GM23248 (cell line): Measurements from ENCODE around the gene ISCA2. TPM values are rescaled to one million over a fixed set of nuclear protein-coding genes. Genes with fewer than 3 reads are reported as not detected.

Experiments used
- DNase-seq: peaks from one replicate; pipeline ENCODE4 v3.0.0-alpha.2; 2015
- H2AFZ ChIP-seq: fragments of 200-600 bp; sonication (generic); 2 replicates; pipeline ENCODE4 v1.6.1; 2016; ENCODE audit warnings: antibody characterized with exemption
- H3F3A ChIP-seq: fragments of 200-600 bp; sonication (generic); 2 replicates; pipeline ENCODE4 v1.6.1; 2016; ENCODE audit warnings: mild to moderate bottlenecking, antibody characterized with exemption, mixed run types; ENCODE audit not compliant: insufficient read depth
- H3K27ac ChIP-seq: fragments of 200-600 bp; sonication (generic); 2 replicates; pipeline ENCODE4 v1.5.1; 2016; ENCODE audit warnings: mild to moderate bottlenecking
- H3K27me3 ChIP-seq: fragments of 200-600 bp; sonication (generic); replicated peaks from 2 replicates; pipeline ENCODE4 v1.6.1; 2016; ENCODE audit warnings: mild to moderate bottlenecking; ENCODE audit not compliant: insufficient read depth
- H3K36me3 ChIP-seq: fragments of 200-600 bp; sonication (generic); 2 replicates; pipeline ENCODE4 v1.6.1; 2016; ENCODE audit warnings: low read depth, mild to moderate bottlenecking
- H3K4me1 ChIP-seq: fragments of 200-600 bp; sonication (generic); 2 replicates; pipeline ENCODE4 v1.6.1; 2016; ENCODE audit warnings: mild to moderate bottlenecking; ENCODE audit not compliant: insufficient read depth
- H3K4me2 ChIP-seq: fragments of 200-600 bp; sonication (generic); one replicate; pipeline ENCODE4 v1.6.1; 2016; ENCODE audit warnings: mild to moderate bottlenecking; ENCODE audit not compliant: unreplicated experiment
- H3K4me3 ChIP-seq: fragments of 200-600 bp; sonication (generic); 2 replicates; pipeline ENCODE4 v1.5.1; 2016; ENCODE audit warnings: mild to moderate bottlenecking
- H3K79me2 ChIP-seq: fragments of 200-600 bp; sonication (generic); 2 replicates; pipeline ENCODE4 v1.6.1; 2016; ENCODE audit warnings: mild to moderate bottlenecking; ENCODE audit not compliant: insufficient read depth
- H3K9ac ChIP-seq: fragments of 200-600 bp; sonication (generic); 2 replicates; pipeline ENCODE4 v1.6.1; 2016; ENCODE audit warnings: mild to moderate bottlenecking
- H3K9me2 ChIP-seq: fragments of 200-600 bp; sonication (generic); 2 replicates; pipeline ENCODE4 v1.6.1; 2016; ENCODE audit warnings: mixed run types, mild to moderate bottlenecking, moderate library complexity; ENCODE audit not compliant: insufficient read depth
- H3K9me3 ChIP-seq: fragments of 200-600 bp; sonication (generic); one replicate; pipeline ENCODE4 v1.6.1; 2017; ENCODE audit warnings: low read depth
- H4K20me1 ChIP-seq: fragments of 200-600 bp; sonication (generic); 2 replicates; pipeline ENCODE4 v1.6.0; 2016; ENCODE audit not compliant: insufficient read depth
- EZH2 ChIP-seq: fragments of 200-600 bp; sonication (generic); IDR thresholded peaks from 2 replicates; pipeline ENCODE4 v1.6.1; 2018; ENCODE audit warnings: antibody characterized with exemption, mild to moderate bottlenecking; ENCODE audit not compliant: insufficient read depth, poor library complexity, severe bottlenecking
- EZH2phosphoT487 ChIP-seq: fragments of 200-600 bp; sonication (generic); IDR thresholded peaks from 2 replicates; pipeline ENCODE4 v1.6.1; 2018; ENCODE audit warnings: antibody characterized with exemption, moderate library complexity, mild to moderate bottlenecking, low read depth; ENCODE audit not compliant: insufficient read depth
- WGBS, 2 experiments: methylation state at CpG; one replicate each; pipeline ENCODE4 v1.1.6; 2015 to 2017; ENCODE audit warnings: low lambda C conversion rate in 2 of 2, low coverage in 1 of 2; ENCODE audit errors: missing lambda C conversion rate in 2 of 2; 5-methylcytosine and 5-hydroxymethylcytosine counted together
- in situ Hi-C: fragments of 300-500 bp; cut with MboI; formaldehyde crosslinking; loops from 2 replicates; pipeline ENCODE4 v1.15.0; 2020
- polyA plus RNA-seq: library from polyadenylated mRNA; unstranded; fragments of >200 nt; fragmentation: Nextera tagmentation; extraction: Ambion mirVana; gene quantifications from 2 replicates; pipeline ENCODE4 v1.2.1, GENCODE V29; 2016
- total RNA-seq: library from RNA; depleted of rRNA; stranded (reverse); fragments of >200 nt; shearing (Covaris generic); gene quantifications from 2 replicates; pipeline ENCODE4 v1.2.3, GENCODE V29; 2014

The ISCA2 gene
- total and polyA plus RNA-seq, 2 experiments from 2014 or later = 12.3 to 60.0 TPM

DNA sequence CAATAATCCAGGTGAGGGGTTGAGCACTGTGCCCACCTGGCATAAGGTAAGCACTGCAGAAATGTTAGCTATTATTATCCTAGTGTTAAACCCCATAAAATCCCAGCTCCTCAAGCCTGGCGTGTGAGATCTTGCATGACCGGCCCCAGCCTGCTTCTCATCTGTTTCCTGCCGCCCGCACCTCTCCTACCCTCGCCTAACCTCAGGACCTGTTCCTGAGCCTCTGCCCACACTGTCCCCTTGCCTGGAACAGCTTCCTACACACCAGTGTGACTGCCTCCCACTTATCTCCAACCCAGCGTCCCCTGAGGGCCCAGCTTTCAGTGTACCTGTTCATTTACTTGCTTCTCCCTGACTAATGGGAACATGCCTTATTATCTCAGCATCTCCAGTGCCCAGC lies 24.7 kb downstream of the ISCA2 start:
- H3K9me3 ChIP-seq = no peaks in the 10 kb centered on the region
- 97 to 99% methylated on average over 6 of the region's 6 CpGs for WGBS, 2 experiments
- H3K27me3 ChIP-seq = no peaks in the 10 kb centered on the region
- H3F3A ChIP-seq = peaks cover 30% of the 10 kb centered on the region
- H3K79me2 ChIP-seq = no peaks in the 10 kb centered on the region
- no peak overlapping the region for H2AFZ ChIP-seq
- no peak for DNase-seq
- H3K36me3 ChIP-seq = peaks cover 22% of the 10 kb centered on the region
- H3K4me1 ChIP-seq = peaks cover 13% of the 10 kb centered on the region
- no peaks in the 10 kb centered on the region for H3K9me2 ChIP-seq
- in situ Hi-C loops = no loop called here
- no peak overlapping the region for H3K9ac ChIP-seq
- TF ChIP-seq EZH2phosphoT487 = no peak
- TF ChIP-seq EZH2 = no peak
- no peak overlapping the region for H3K4me2 ChIP-seq
- H4K20me1 ChIP-seq = no peaks in the 10 kb centered on the region
- no peak overlapping the region for H3K4me3 ChIP-seq
- H3K27ac ChIP-seq = no peak overlapping the region

DNA sequence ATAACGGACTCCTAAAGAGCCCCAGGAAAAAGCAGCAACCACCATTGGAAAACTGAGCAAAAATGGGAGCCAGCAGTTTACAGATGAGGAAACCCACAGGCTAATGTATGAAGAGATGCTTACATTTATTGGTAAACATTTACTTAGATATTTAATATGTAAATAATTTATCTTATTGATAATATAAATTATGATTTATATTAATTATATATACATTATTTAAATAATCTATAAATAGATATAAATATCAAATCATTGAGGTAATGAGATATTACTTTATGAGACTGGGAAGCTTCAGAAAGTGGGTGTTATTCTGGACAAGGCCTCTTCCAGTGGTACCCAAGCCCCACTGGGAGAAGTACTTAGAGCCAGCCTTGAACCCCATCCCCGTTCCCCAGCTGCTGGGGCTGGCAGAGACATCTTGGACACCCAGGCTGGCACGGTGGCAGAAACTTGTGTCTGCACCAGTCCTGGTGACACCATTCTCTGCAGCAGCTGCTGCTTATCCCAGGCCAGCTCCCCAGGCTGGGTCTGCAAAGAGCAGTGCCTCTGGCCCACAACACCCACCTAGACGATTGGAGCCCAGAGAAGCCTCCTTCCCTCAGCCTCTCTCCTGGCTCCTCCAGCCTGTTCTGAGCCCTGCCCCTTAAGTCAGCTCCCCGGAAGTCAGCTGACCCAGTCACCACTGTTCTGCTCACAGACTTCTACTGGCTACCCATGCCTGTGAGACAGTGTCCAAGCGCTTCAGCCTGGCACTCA lies 25.9 kb downstream of the ISCA2 start:
- Histone ChIP-seq H2AFZ (no peak overlapping the region), H3K9me3 (no peaks in the 10 kb centered on the region), H3K9me2 (no peaks in the 10 kb centered on the region), H4K20me1 (no peaks in the 10 kb centered on the region), H3K4me3 (no peak overlapping the region), H3F3A (peaks cover 20% of the 10 kb centered on the region; the same call in 1 of the 2 replicates), H3K79me2 (no peaks in the 10 kb centered on the region), H3K4me2 (no peak overlapping the region), H3K4me1 (peaks cover 4% of the 10 kb centered on the region), H3K27me3 (no peaks in the 10 kb centered on the region), H3K27ac (no peak overlapping the region), H3K36me3 (peaks cover 16% of the 10 kb centered on the region; the same call in 1 of the 2 replicates), H3K9ac (no peak overlapping the region)
- whole genome bisulfite sequencing, 2 experiments = 83 to 86% methylated on average over 6 of the region's 6 CpGs
- in situ Hi-C loops = no loop called here
- TF ChIP-seq EZH2 (no peak), EZH2phosphoT487 (no peak)
- DNase-seq = no peak

DNA sequence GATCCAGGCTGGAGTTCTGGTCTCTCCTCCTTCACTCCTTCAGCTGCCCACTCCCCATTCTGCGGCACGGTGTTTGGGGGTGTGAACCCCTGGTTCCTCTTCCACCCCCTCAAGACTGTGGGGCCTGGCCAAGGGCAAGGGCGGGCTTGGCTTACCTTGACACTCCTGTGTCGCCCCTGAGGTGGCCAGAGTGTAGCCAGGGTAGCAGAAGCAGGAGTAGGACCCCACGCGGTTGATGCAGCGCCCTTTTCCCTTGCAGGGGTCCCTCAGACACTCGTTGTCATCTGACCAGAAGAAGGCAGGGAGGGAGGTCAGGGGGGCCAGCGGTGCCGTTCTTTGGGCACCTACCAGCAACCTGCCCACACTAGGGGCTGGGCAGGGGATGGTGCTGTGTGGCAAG lies 28.2 kb downstream of the ISCA2 start:
- no peak for TF ChIP-seq EZH2phosphoT487
- no peak for TF ChIP-seq EZH2
- in situ Hi-C loops = no loop called here
- peaks cover 16% of the 10 kb centered on the region for H3K4me1 ChIP-seq
- no peaks in the 10 kb centered on the region for H4K20me1 ChIP-seq
- no peak overlapping the region for H3K4me2 ChIP-seq
- DNase-seq = no peak
- no peaks in the 10 kb centered on the region for H3K9me2 ChIP-seq
- no peaks in the 10 kb centered on the region for H3K79me2 ChIP-seq
- no peak overlapping the region for H3K4me3 ChIP-seq
- H3K9ac ChIP-seq = no peak overlapping the region
- H3F3A ChIP-seq = peaks cover 15% of the 10 kb centered on the region
- no peaks in the 10 kb centered on the region for H3K9me3 ChIP-seq
- H3K27ac ChIP-seq = no peak overlapping the region
- no peaks in the 10 kb centered on the region for H3K27me3 ChIP-seq
- peaks cover 16% of the 10 kb centered on the region; the same call in 1 of the 2 replicates for H3K36me3 ChIP-seq
- no peak overlapping the region for H2AFZ ChIP-seq
- WGBS, 2 experiments = 88 to 95% methylated on average over 9 to 10 of the region's 10 CpGs

- in situ Hi-C loops = no loop called here
- TF ChIP-seq EZH2phosphoT487 (no peak), EZH2 (no peak)
- Histone ChIP-seq H3K27ac (no peak overlapping the region), H3K4me2 (no peak overlapping the region), H3F3A (peaks cover 15% of the 10 kb centered on the region), H3K4me3 (no peak overlapping the region), H3K9me2 (no peaks in the 10 kb centered on the region), H4K20me1 (no peaks in the 10 kb centered on the region), H2AFZ (no peak overlapping the region), H3K9me3 (no peaks in the 10 kb centered on the region), H3K27me3 (no peaks in the 10 kb centered on the region), H3K36me3 (peaks cover 16% of the 10 kb centered on the region; the same call in 1 of the 2 replicates), H3K79me2 (no peaks in the 10 kb centered on the region), H3K4me1 (peaks cover 16% of the 10 kb centered on the region), H3K9ac (no peak overlapping the region)
- 92 to 93% methylated on average over 7 of the region's 7 CpGs for WGBS, 2 experiments
- no peak for DNase-seq
Observed at GRCh38 chr14:74522740-74523139, 29.2 kb downstream of the ISCA2 start.
